ENCODE results near the gene VSIG2.

- TF ChIP-seq CTCF (IDR thresholded peaks at IDR 0.05; ENCODE audit: insufficient read depth, low read length) (no peak), POLR2AphosphoS5 (IDR thresholded peaks at IDR 0.05; ENCODE audit: low read depth) (no peak), SPI1 (IDR thresholded peaks at IDR 0.05; ENCODE audit: borderline replicate concordance, low read depth) (no peak)
Observed at GRCh38 chr11:124778281-124778680, 26.2 kb upstream of the VSIG2 start.

Measured in HL-60 (cell line).